Daoy (cell line): ENCODE data around the gene MED12. TPM values are rescaled to one million over a fixed set of nuclear protein-coding genes. Genes with fewer than 3 reads are reported as not detected.

Experiments
- total RNA-seq: library from RNA; depleted of rRNA; stranded (reverse); fragments of >200 nt; shearing (Covaris generic); gene quantifications from 2 replicates; pipeline ENCODE4 v1.2.3, GENCODE V29; 2014; rRNA removed

Gene MED12
- total RNA-seq, 1 experiment from 2014 or later = 14.7 TPM

Other genes with a start within 250 kb of the MED12 start
- not detected in 2 replicates for gene TEX11, start 209.9 kb upstream of the MED12 start, total RNA-seq
- 0.06 TPM in 1 of 2 replicates, not detected in the other for gene SLC7A3, start 187.5 kb upstream of the MED12 start, total RNA-seq
- 38.5 and 46.1 TPM in 2 replicates for gene SNX12, start 50.3 kb upstream of the MED12 start, total RNA-seq
- 0.69 and 2.9 TPM in 2 replicates for gene FOXO4, start 22.7 kb upstream of the MED12 start, total RNA-seq
- gene CXorf65, start 11.9 kb upstream of the MED12 start, total RNA-seq = not detected in 2 replicates
- gene IL2RG, start 7.0 kb upstream of the MED12 start, total RNA-seq = not detected in 2 replicates
- gene NLGN3, start 26.2 kb downstream of the MED12 start, total RNA-seq = not detected in 2 replicates
- not detected in 2 replicates for gene GJB1, start 104.6 kb downstream of the MED12 start, total RNA-seq
- 8.8 and 10.3 TPM in 2 replicates for gene ZMYM3, start 135.5 kb downstream of the MED12 start, total RNA-seq
- 413 and 418 TPM in 2 replicates for gene NONO, start 165.0 kb downstream of the MED12 start, total RNA-seq
- gene ITGB1BP2, start 183.2 kb downstream of the MED12 start, total RNA-seq = 0.65 and 1.3 TPM in 2 replicates
- gene TAF1, start 247.8 kb downstream of the MED12 start, total RNA-seq = 17.4 and 34.3 TPM in 2 replicates